Gastroesophageal sphincter (tissue), 3 donors: ENCODE results near the gene KCNF1.

Experiments
- CTCF ChIP-seq, 4 experiments: fragments of 200-600 bp in 2 of 4; fragments of 450-650 bp in 2 of 4; sonication (generic) in 1 of 4; IDR thresholded peaks; one replicate each; pipeline ENCODE4 v1.5.1; 2017 to 2019; ENCODE audit warnings: antibody characterized with exemption in 4 of 4, mild to moderate bottlenecking in 2 of 4, moderate library complexity in 2 of 4
- EP300 ChIP-seq: sonication (generic); formaldehyde crosslinking; IDR thresholded peaks from one replicate; pipeline ENCODE4 v1.6.1; 2017; ENCODE audit warnings: antibody characterized with exemption, mild to moderate bottlenecking
- POLR2AphosphoS5 ChIP-seq: sonication (generic); formaldehyde crosslinking; IDR thresholded peaks from one replicate; pipeline ENCODE4 v1.6.1; 2017; ENCODE audit warnings: antibody characterized with exemption

- TF ChIP-seq CTCF (IDR thresholded peaks at IDR 0.05) = no peak
- no peak for TF ChIP-seq EP300
- TF ChIP-seq POLR2AphosphoS5 = no peak
Observed at GRCh38 chr2:10905862-10906143, 5.9 kb upstream of the KCNF1 start.
